B cell (primary cell): Measurements from ENCODE around the gene NF2. TPM values are rescaled to one million over a fixed set of nuclear protein-coding genes. Genes with fewer than 3 reads are reported as not detected.

Experiments
- ATAC-seq: fragments of 200-7000 bp; cut with Tn5 transposase; one replicate; pipeline ENCODE4 v1.10.0; 2021; ENCODE audit warnings: low read depth, mild to moderate bottlenecking, moderate number of reproducible peaks, moderate library complexity
- CTCF ChIA-PET: fragments of 350-600 bp; sonication (Branson Sonifier 250); formaldehyde crosslinking; loops from one replicate; lab custom pipeline; 2021; ENCODE audit warnings: antibody characterized with exemption, inconsistent platforms; lab: Charles Lee
- POLR2A ChIA-PET: fragments of 350-600 bp; sonication (Branson Sonifier 250); formaldehyde crosslinking; loops from one replicate; lab custom pipeline; 2021; ENCODE audit warnings: antibody characterized with exemption; lab: Charles Lee
- DNase-seq: peaks from one replicate; pipeline ENCODE4 v3.0.0; 2013
- H2AFZ ChIP-seq: 2 replicates; pipeline ENCODE4 v1.6.1; 2012; ENCODE audit warnings: mild to moderate bottlenecking, low read depth, low read length; ENCODE audit not compliant: insufficient read depth, poor library complexity, severe bottlenecking
- H3K27ac ChIP-seq, 2 donors: 1 replicate in 1 of 2; 2 replicates in 1 of 2; pipeline ENCODE4 v1.5.1; 2012 to 2013; ENCODE audit warnings: low read length in 2 of 2, mild to moderate bottlenecking in 2 of 2, moderate library complexity in 1 of 2
- H3K27me3 ChIP-seq, 4 experiments: fragments of 200-600 bp in 1 of 4; sonication (generic) in 1 of 4; replicated peaks in 1 of 4; 1 replicate in 2 of 4; 2 replicates in 2 of 4; pipeline versions ENCODE4 v1.6.1 to v1.7.0; 2013 to 2016; ENCODE audit warnings: low read length in 3 of 4, mild to moderate bottlenecking in 2 of 4, mixed read lengths in 1 of 4, moderate library complexity in 1 of 4; ENCODE audit not compliant: insufficient read depth in 4 of 4, control insufficient read depth in 3 of 4; ENCODE audit errors: control extremely low read depth in 1 of 4
- H3K36me3 ChIP-seq, 2 experiments: replicated peaks in 1 of 2; 1 replicate in 1 of 2; 2 replicates in 1 of 2; pipeline versions ENCODE4 v1.6.1 to v1.7.1; 2013; ENCODE audit warnings: low read length in 1 of 2; ENCODE audit not compliant: insufficient read depth in 2 of 2, control insufficient read depth in 1 of 2; ENCODE audit errors: control extremely low read depth in 1 of 2, extremely low read depth in 1 of 2
- H3K4me1 ChIP-seq, 2 donors: fragments of 200-600 bp in 1 of 2; sonication (generic) in 1 of 2; 1 replicate in 1 of 2; 2 replicates in 1 of 2; pipeline versions ENCODE4 v1.5.1 to v1.6.1; 2013 to 2017; ENCODE audit warnings: low read length in 2 of 2; ENCODE audit not compliant: control insufficient read depth in 2 of 2, insufficient read depth in 2 of 2
- H3K4me2 ChIP-seq: replicated peaks from 2 replicates; pipeline ENCODE3; 2012; ENCODE audit warnings: mild to moderate bottlenecking, low read depth, low read length; ENCODE audit not compliant: poor library complexity, severe bottlenecking
- H3K4me3 ChIP-seq, 5 experiments: fragments of 200-600 bp in 1 of 5; sonication (generic) in 1 of 5; 1 replicate in 3 of 5; 2 replicates in 2 of 5; pipeline versions ENCODE4 v1.5.1 to v1.7.0; 2011 to 2016; ENCODE audit warnings: low read length in 4 of 5, mild to moderate bottlenecking in 4 of 5, low read depth in 2 of 5, control low read depth in 1 of 5, moderate library complexity in 1 of 5; ENCODE audit not compliant: insufficient read depth in 1 of 5; ENCODE audit errors: control extremely low read depth in 1 of 5, extremely low read depth in 1 of 5
- H3K79me2 ChIP-seq: fragments of 200-600 bp; sonication (generic); one replicate; pipeline ENCODE4 v1.6.0; 2016; ENCODE audit warnings: low read length; ENCODE audit not compliant: control insufficient read depth, insufficient read depth
- H3K9ac ChIP-seq: fragments of 200-600 bp; sonication (generic); 2 replicates; pipeline ENCODE4 v1.6.1; 2017; ENCODE audit warnings: mild to moderate bottlenecking, low read length, moderate library complexity
- H3K9me3 ChIP-seq, 3 donors: one replicate each; pipeline versions ENCODE4 v1.6.1 to v1.7.1; 2013; ENCODE audit warnings: low read length in 2 of 3; ENCODE audit not compliant: control insufficient read depth in 2 of 3, insufficient read depth in 1 of 3; ENCODE audit errors: control extremely low read depth in 1 of 3
- H4K20me1 ChIP-seq: 2 replicates; pipeline ENCODE4 v1.6.0; 2012; ENCODE audit warnings: mild to moderate bottlenecking, low read length; ENCODE audit not compliant: insufficient read depth, control insufficient read depth, poor library complexity, severe bottlenecking
- H3K27ac Mint-ChIP-seq: one replicate; pipeline ENCODE4 v1.8.0; 2021; ENCODE audit warnings: mixed read lengths
- H3K27me3 Mint-ChIP-seq: one replicate; pipeline ENCODE4 v1.8.0; 2021; ENCODE audit warnings: mixed read lengths
- H3K4me1 Mint-ChIP-seq: one replicate; pipeline ENCODE4 v1.8.0; 2021; ENCODE audit warnings: mixed read lengths
- H3K4me3 Mint-ChIP-seq: one replicate; pipeline ENCODE4 v1.8.0; 2021; ENCODE audit warnings: mixed read lengths
- H3K9me3 Mint-ChIP-seq: one replicate; pipeline ENCODE4 v1.8.0; 2022; ENCODE audit warnings: mixed read lengths; ENCODE audit not compliant: insufficient read depth
- EZH2 ChIP-seq: IDR thresholded peaks from 2 replicates; pipeline ENCODE4 v1.6.1; 2012; ENCODE audit warnings: borderline replicate concordance, low read depth, mild to moderate bottlenecking, moderate library complexity, low read length; ENCODE audit not compliant: insufficient read depth, poor library complexity, severe bottlenecking
- WGBS: methylation state at CpG from one replicate; pipeline ENCODE4 v1.1.5; 2013; ENCODE audit warnings: missing lambda C conversion rate; ENCODE audit not compliant: insufficient coverage; 5-methylcytosine and 5-hydroxymethylcytosine counted together
- intact Hi-C: fragments of 100-400 bp; cut with micrococcal nuclease; formaldehyde crosslinking; loops from one replicate; pipeline ENCODE4 v1.10.0; 2022
- polyA plus RNA-seq: library from polyadenylated mRNA; depleted of rRNA; stranded (reverse); fragments of >200 nt; gene quantifications from 2 replicates; pipeline ENCODE4 v1.2.3, GENCODE V29; 2012
- total RNA-seq, 2 donors: library from RNA; stranded (reverse); fragments of 120-200 nt in 1 of 2; gene quantifications; 1 replicate in 1 of 2; 2 replicates in 1 of 2; pipeline versions ENCODE4 v1.2.3 to v1.2.4, GENCODE V29; 2013 to 2022
- TF ChIP-seq, protein P1 (sequence below): fragments of 200-600 bp; IDR thresholded peaks from one replicate; pipeline ENCODE4 v1.8.0; 2022; ENCODE audit warnings: antibody characterized with exemption, mild to moderate bottlenecking

The NF2 gene
- total and polyA plus RNA-seq, 2 donors (not counting 1 experiment from before 2014, with no cell fraction given), result 9.4 to 26.6 TPM

DNA sequence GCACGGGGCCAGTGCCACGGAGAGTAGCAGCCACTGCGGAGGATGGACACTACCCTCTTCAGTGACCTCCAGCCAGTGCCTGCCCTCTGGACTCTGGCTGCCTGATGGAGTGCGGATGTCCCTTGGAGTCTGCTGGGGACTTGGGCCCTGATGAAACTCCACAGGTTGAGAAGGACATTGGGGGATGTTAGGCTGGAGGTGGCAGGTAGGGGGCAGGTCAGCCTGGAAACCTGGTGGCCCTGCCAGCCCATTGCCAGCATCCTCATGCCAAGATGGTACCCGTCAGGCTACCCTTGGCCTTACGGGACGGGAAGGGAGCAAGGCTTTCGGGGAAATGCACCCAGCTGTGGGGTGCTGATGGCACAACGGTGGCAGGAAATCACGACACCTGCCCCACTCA lies 120.3 kb downstream of the NF2 start:
- CTCF ChIA-PET, result no interaction called here
- peaks cover 6% of the 10 kb centered on the region for H3K4me1 Mint-ChIP-seq
- intact Hi-C loops, result no loop called here
- TF ChIP-seq, protein P1, sequence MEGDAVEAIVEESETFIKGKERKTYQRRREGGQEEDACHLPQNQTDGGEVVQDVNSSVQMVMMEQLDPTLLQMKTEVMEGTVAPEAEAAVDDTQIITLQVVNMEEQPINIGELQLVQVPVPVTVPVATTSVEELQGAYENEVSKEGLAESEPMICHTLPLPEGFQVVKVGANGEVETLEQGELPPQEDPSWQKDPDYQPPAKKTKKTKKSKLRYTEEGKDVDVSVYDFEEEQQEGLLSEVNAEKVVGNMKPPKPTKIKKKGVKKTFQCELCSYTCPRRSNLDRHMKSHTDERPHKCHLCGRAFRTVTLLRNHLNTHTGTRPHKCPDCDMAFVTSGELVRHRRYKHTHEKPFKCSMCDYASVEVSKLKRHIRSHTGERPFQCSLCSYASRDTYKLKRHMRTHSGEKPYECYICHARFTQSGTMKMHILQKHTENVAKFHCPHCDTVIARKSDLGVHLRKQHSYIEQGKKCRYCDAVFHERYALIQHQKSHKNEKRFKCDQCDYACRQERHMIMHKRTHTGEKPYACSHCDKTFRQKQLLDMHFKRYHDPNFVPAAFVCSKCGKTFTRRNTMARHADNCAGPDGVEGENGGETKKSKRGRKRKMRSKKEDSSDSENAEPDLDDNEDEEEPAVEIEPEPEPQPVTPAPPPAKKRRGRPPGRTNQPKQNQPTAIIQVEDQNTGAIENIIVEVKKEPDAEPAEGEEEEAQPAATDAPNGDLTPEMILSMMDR, result no peak
- TF ChIP-seq EZH2, result no peak
- POLR2A ChIA-PET, result no interaction called here
- WGBS, result 92% methylated on average over 8 of the region's 10 CpGs
- Histone ChIP-seq H4K20me1 (no peaks in the 10 kb centered on the region), H3K4me3 (no peak overlapping the region), H2AFZ (no peak overlapping the region), H3K36me3 (no peaks in the 10 kb centered on the region), H3K9me3 (no peaks in the 10 kb centered on the region), H3K9ac (no peak overlapping the region), H3K27ac (no peak overlapping the region), H3K4me1 (peaks cover 7 to 8% of the 10 kb centered on the region in 2 donors), H3K4me2 (no peak overlapping the region), H3K79me2 (no peaks in the 10 kb centered on the region), H3K27me3 (peaks cover 0 to 28% (median 8%) of the 10 kb centered on the region in 4 experiments)
- no peaks in the 10 kb centered on the region for H3K9me3 Mint-ChIP-seq
- no peak overlapping the region for H3K4me3 Mint-ChIP-seq
- ATAC-seq, result no peak
- H3K27me3 Mint-ChIP-seq, result peaks cover 15% of the 10 kb centered on the region
- no peak for DNase-seq
- H3K27ac Mint-ChIP-seq, result no peak overlapping the region

DNA sequence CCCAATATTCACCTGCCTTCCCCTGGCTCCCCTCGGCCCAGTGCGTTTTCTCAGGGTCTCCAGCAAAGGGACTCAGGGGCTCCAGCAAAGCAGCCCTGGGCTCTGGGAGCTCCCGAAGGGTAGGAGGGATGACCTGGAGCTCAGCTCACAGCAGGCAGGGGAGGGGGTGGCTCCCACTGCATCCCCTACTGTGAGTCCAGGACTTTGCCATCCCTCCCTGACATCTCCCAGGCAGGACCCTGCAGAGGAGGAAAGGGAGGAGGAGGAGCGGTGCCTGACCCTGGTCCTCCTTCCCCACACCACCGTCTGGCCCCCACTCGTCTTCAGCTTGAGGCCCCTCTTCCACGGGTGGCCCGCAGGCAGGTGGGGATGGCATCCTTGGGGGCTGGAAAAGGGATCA lies 121.4 kb downstream of the NF2 start:
- Histone ChIP-seq H3K27me3 (peaks cover 0 to 19% (median 2%) of the 10 kb centered on the region in 4 experiments), H3K4me1 (no peaks in the 10 kb centered on the region), H3K36me3 (no peaks in the 10 kb centered on the region), H3K4me2 (no peak overlapping the region), H3K9ac (no peak overlapping the region), H2AFZ (no peak overlapping the region), H3K9me3 (no peaks in the 10 kb centered on the region), H3K27ac (no peak overlapping the region), H4K20me1 (no peaks in the 10 kb centered on the region), H3K79me2 (no peaks in the 10 kb centered on the region), H3K4me3 (no peak overlapping the region)
- Mint-ChIP-seq H3K9me3 (no peaks in the 10 kb centered on the region), H3K27me3 (peaks cover 7% of the 10 kb centered on the region), H3K27ac (no peak overlapping the region), H3K4me1 (peaks cover 2% of the 10 kb centered on the region), H3K4me3 (no peak overlapping the region)
- DNase-seq (no peak), ATAC-seq (no peak)
- TF ChIP-seq, protein P1, result no peak
- TF ChIP-seq EZH2, result no peak
- ChIA-PET CTCF (interaction anchor here (0.9 kb wide), 1 partner anchor 280 kb away, joined by 3 read pairs; no protein-coding TSS in a partner anchor), POLR2A (no interaction called here)
- WGBS, result 87% methylated on average over 4 of the region's 8 CpGs
- intact Hi-C loops, result no loop called here
